ENCODE results near the gene LAMB4. TPM values are rescaled to one million over a fixed set of nuclear protein-coding genes. Genes with fewer than 3 reads are reported as not detected.

The LAMB4 gene
- total and polyA plus RNA-seq, 4 experiments from 2014 or later: not detected

DNA sequence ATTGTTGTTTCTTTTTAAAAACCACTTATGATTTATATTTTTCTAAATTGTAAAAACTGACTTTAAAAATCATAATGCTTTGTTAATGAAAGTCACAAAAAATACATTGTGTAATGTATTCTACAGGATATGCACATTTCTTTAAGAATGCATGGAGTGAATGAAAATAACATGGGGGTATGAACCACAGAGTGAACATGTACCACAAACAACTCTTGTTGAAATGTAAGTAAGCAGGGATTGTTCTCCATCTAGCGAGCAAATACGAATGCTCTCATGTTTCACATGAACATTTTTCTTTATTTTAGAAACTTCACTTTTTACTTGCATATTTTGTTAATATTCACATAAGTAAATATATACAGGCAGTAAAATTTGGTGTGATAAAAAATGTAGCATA is 35.6 kb upstream of the LAMB4 start:
- Histone ChIP-seq H3K4me1 (ENCODE audit: insufficient read depth, low read length) (no peaks in the 10 kb centered on the region), H3K27me3 (ENCODE audit: insufficient read depth, low read length) (no peaks in the 10 kb centered on the region), H3K27ac (ENCODE audit: low read depth, low read length) (no peak overlapping the region), H3K4me3 (ENCODE audit: low read length in 2 of 2) (no peak overlapping the region), H3K36me3 (ENCODE audit: insufficient read depth, low read length) (no peaks in the 10 kb centered on the region), H3K9me3 (ENCODE audit: control insufficient read depth in 1 of 2, low read length in 2 of 2) (no peaks in the 10 kb centered on the region)
- Mint-ChIP-seq H3K9me3 (peaks cover 0 to 3% (median 0%) of the 10 kb centered on the region in 8 donors), H3K4me3 (no peak overlapping the region), H3K4me1 (no peaks in the 10 kb centered on the region), H3K27ac (no peak overlapping the region), H3K36me3 (no peaks in the 10 kb centered on the region), H3K27me3 (peaks cover 2 to 3% of the 10 kb centered on the region in 2 donors)
- no peak for DNase-seq
- CTCF ChIA-PET (ENCODE audit: partially characterized antibody): no interaction called here
- intact Hi-C loops (cut with micrococcal nuclease): no loop called here
- POLR2A ChIA-PET (ENCODE audit: partially characterized antibody): no interaction called here

DNA sequence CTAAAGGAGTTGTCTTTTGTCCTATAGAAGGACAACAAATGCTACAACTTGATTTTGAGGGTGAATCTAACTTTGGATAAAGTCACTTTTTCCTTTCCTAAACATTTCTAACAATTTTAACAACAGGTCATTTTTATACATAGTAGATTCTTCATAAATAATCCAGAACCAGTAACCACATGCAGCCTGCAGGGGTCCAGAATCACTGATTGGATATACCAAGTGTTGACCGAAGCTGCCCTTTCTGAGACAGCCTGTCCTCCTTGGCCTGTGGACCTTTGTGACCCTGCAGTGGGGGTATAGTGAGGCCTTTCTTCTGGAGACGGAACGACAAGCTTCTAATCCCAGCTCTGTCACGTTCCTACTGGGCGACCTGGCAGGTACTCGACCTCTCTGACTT is 34.8 kb upstream of the LAMB4 start:
- Mint-ChIP-seq H3K4me3 (no peak overlapping the region), H3K9me3 (peaks cover 0 to 3% (median 0%) of the 10 kb centered on the region in 8 donors), H3K27ac (no peak overlapping the region), H3K4me1 (no peaks in the 10 kb centered on the region), H3K36me3 (no peaks in the 10 kb centered on the region), H3K27me3 (peaks cover 3 to 5% of the 10 kb centered on the region in 2 donors)
- DNase-seq: no peak
- no peaks in the 10 kb centered on the region for H3K36me3 ChIP-seq (ENCODE audit: insufficient read depth, low read length)
- POLR2A ChIA-PET (ENCODE audit: partially characterized antibody): no interaction called here
- CTCF ChIA-PET (ENCODE audit: partially characterized antibody): interaction anchor here (0.6 to 0.8 kb wide), 2 partner anchors 14 to 337 kb away, joined by 3 read pairs; no protein-coding TSS in a partner anchor
- H3K4me1 ChIP-seq (ENCODE audit: insufficient read depth, low read length): no peaks in the 10 kb centered on the region
- H3K27ac ChIP-seq (ENCODE audit: low read depth, low read length): no peak overlapping the region
- intact Hi-C loops (cut with micrococcal nuclease): no loop called here
- no peaks in the 10 kb centered on the region for H3K9me3 ChIP-seq (ENCODE audit: control insufficient read depth in 1 of 2, low read length in 2 of 2)
- no peak overlapping the region for H3K4me3 ChIP-seq (ENCODE audit: low read length in 2 of 2)
- no peaks in the 10 kb centered on the region for H3K27me3 ChIP-seq (ENCODE audit: insufficient read depth, low read length)

DNA sequence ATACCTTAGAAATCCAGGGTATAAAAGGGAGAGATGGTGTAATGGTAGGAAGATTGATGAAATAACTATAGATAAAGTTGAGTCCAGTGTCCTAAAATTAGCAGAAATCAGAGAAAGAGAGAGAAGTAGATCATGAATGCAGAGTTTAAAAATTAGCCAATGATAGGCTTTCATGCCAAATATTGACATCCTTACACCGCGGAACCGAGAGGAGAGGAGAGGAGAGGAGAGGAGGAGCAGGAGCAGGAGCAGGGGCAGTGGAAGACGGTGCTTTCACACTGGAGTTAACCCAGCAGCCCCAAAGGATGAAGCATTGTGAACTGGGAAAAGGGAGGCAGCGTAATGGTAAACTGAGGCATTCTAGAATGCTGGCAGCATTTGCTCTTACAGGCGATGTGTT is 34.2 kb upstream of the LAMB4 start:
- ChIA-PET CTCF (ENCODE audit: partially characterized antibody) (no interaction called here), POLR2A (ENCODE audit: partially characterized antibody) (no interaction called here)
- DNase-seq: no peak
- no peaks in the 10 kb centered on the region for H3K4me1 ChIP-seq (ENCODE audit: insufficient read depth, low read length)
- H3K4me3 ChIP-seq (ENCODE audit: low read length in 2 of 2): no peak overlapping the region
- Mint-ChIP-seq H3K27ac (no peak overlapping the region), H3K36me3 (no peaks in the 10 kb centered on the region), H3K9me3 (peaks cover 0 to 3% (median 0%) of the 10 kb centered on the region in 8 donors), H3K4me1 (no peaks in the 10 kb centered on the region), H3K27me3 (peaks cover 3 to 8% of the 10 kb centered on the region in 2 donors), H3K4me3 (no peak overlapping the region)
- H3K9me3 ChIP-seq (ENCODE audit: control insufficient read depth in 1 of 2, low read length in 2 of 2): no peaks in the 10 kb centered on the region
- intact Hi-C loops (cut with micrococcal nuclease): no loop called here
- H3K27me3 ChIP-seq (ENCODE audit: insufficient read depth, low read length): no peaks in the 10 kb centered on the region
- no peaks in the 10 kb centered on the region for H3K36me3 ChIP-seq (ENCODE audit: insufficient read depth, low read length)
- H3K27ac ChIP-seq (ENCODE audit: low read depth, low read length): no peak overlapping the region

DNA sequence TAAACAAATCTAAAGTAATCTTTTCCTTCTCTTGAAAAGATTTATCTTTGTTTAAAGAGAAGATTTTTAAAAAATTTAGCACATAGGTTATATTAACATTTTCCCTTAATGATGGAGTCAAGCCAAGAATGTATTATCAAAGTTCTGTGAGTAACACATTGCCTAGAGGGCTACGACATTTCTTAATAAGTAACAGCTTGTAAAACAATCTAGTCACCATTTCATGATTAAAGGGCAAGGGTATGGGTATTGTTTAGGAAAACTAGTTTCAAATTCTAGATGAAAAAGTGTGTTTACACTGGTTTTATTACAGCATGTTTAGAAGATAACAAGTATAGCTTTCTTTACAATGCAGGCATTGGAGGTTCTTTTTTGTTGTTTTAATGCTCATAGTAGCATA is 28.6 kb upstream of the LAMB4 start:
- Mint-ChIP-seq H3K4me3 (no peak overlapping the region), H3K9me3 (peaks cover 0 to 3% (median 0%) of the 10 kb centered on the region in 8 donors), H3K4me1 (no peaks in the 10 kb centered on the region), H3K27ac (no peak overlapping the region), H3K27me3 (peaks cover 9 to 11% of the 10 kb centered on the region in 2 donors), H3K36me3 (no peaks in the 10 kb centered on the region)
- no peaks in the 10 kb centered on the region for H3K27me3 ChIP-seq (ENCODE audit: insufficient read depth, low read length)
- intact Hi-C loops (cut with micrococcal nuclease): no loop called here
- H3K27ac ChIP-seq (ENCODE audit: low read depth, low read length): no peak overlapping the region
- POLR2A ChIA-PET (ENCODE audit: partially characterized antibody): no interaction called here
- no peaks in the 10 kb centered on the region for H3K36me3 ChIP-seq (ENCODE audit: insufficient read depth, low read length)
- no peaks in the 10 kb centered on the region for H3K9me3 ChIP-seq (ENCODE audit: control insufficient read depth in 1 of 2, low read length in 2 of 2)
- no peak overlapping the region for H3K4me3 ChIP-seq (ENCODE audit: low read length in 2 of 2)
- H3K4me1 ChIP-seq (ENCODE audit: insufficient read depth, low read length): no peaks in the 10 kb centered on the region
- no peak for DNase-seq
- CTCF ChIA-PET (ENCODE audit: partially characterized antibody): no interaction called here

DNA sequence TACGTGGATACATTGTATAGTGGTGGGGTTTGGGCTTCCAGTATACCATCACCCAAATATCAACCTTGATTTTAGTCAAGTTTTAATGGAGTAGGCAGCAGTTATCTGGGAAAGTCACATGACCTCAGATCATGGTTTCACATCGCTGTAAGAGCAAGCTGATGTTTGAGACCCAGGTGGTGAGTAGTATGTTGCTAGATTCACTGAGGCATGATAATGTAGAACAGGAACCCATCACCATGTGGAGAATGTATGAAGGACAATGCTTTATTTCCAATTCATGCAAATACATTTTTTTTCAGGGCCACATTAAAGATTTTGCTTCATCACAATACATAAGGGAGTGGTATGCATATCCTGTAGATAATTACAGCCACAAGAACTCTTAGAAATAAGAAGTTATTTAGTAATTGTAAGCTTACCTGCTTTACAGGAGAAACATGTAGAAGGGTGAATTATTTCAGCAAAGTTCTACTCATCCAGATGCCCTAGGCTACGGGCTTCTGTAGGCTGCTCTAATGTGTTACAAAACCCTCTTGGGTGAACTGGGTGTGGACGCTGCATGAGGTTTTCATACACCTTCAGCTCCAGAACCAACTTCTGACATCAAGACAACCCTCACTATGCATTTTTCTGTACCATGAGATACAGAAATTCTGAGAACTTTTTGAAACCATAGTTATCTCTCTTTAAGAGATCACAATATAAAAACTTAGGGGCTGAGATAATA is 27.6 kb upstream of the LAMB4 start:
- intact Hi-C loops (cut with micrococcal nuclease): no loop called here
- Mint-ChIP-seq H3K4me1 (no peaks in the 10 kb centered on the region), H3K27ac (no peak overlapping the region), H3K9me3 (peaks cover 0 to under 1% (median 0%) of the 10 kb centered on the region in 8 donors), H3K27me3 (peaks cover 9% of the 10 kb centered on the region in 2 donors), H3K4me3 (peak overlapping the region in 1 of 8 donors; percentile 2), H3K36me3 (no peaks in the 10 kb centered on the region)
- ChIA-PET CTCF (ENCODE audit: partially characterized antibody) (interaction anchor here (1.5 kb wide), 1 partner anchor 10 kb away, joined by 3 read pairs; no protein-coding TSS in a partner anchor), POLR2A (ENCODE audit: partially characterized antibody) (no interaction called here)
- Histone ChIP-seq H3K27ac (ENCODE audit: low read depth, low read length) (no peak overlapping the region), H3K4me1 (ENCODE audit: insufficient read depth, low read length) (no peaks in the 10 kb centered on the region), H3K9me3 (ENCODE audit: control insufficient read depth in 1 of 2, low read length in 2 of 2) (no peaks in the 10 kb centered on the region), H3K4me3 (ENCODE audit: low read length in 2 of 2) (no peak overlapping the region), H3K36me3 (ENCODE audit: insufficient read depth, low read length) (no peaks in the 10 kb centered on the region), H3K27me3 (ENCODE audit: insufficient read depth, low read length) (no peaks in the 10 kb centered on the region)
- no peak for DNase-seq

DNA sequence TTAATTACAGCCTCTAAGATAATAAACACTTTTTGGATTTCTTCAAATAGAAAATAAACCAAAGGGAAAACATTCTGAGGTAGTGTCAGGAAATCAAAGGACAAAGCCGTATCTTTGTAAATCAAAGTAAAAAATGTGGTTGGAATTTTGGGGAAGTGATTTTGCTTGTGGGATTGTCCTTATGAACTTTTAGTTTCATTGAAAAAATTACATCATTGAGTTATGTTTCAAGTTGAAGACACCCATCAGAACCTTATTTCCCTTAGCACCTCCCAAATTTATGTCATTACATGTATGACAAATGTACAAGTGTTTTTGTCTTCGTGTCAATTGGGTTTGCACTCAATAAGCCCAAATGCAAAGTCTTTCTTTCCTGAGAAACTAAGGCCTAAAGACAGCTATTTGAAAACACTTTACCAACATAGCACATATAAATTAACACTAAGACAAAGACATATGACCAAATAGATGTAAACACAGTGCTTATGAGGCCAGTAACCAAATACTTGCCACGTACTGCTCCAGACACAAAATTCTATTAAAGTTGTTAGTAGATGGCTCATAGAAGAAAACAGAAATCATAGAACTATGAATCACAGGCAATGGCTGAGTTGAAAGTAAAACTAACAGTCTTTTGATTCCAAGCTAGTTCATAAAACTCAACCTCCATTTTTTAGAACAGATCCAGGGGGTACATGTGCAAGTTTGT is 26.9 kb upstream of the LAMB4 start:
- Histone ChIP-seq H3K27me3 (ENCODE audit: insufficient read depth, low read length) (no peaks in the 10 kb centered on the region), H3K4me3 (ENCODE audit: low read length in 2 of 2) (no peak overlapping the region), H3K27ac (ENCODE audit: low read depth, low read length) (no peak overlapping the region), H3K9me3 (ENCODE audit: control insufficient read depth in 1 of 2, low read length in 2 of 2) (no peaks in the 10 kb centered on the region), H3K4me1 (ENCODE audit: insufficient read depth, low read length) (no peaks in the 10 kb centered on the region), H3K36me3 (ENCODE audit: insufficient read depth, low read length) (no peaks in the 10 kb centered on the region)
- no peaks in the 10 kb centered on the region for H3K4me1 Mint-ChIP-seq
- H3K9me3 Mint-ChIP-seq: no peaks in the 10 kb centered on the region
- H3K27ac Mint-ChIP-seq: no peak overlapping the region
- peak overlapping the region in 1 of 8 donors; percentile 2 for H3K4me3 Mint-ChIP-seq
- H3K27me3 Mint-ChIP-seq: peaks cover 9% of the 10 kb centered on the region in 2 donors
- ChIA-PET POLR2A (ENCODE audit: partially characterized antibody) (no interaction called here), CTCF (ENCODE audit: partially characterized antibody) (interaction anchor here (1.5 kb wide), 1 partner anchor 9 kb away, joined by 3 read pairs; no protein-coding TSS in a partner anchor)
- DNase-seq: no peak
- no peaks in the 10 kb centered on the region for H3K36me3 Mint-ChIP-seq
- intact Hi-C loops (cut with micrococcal nuclease): no loop called here

DNA sequence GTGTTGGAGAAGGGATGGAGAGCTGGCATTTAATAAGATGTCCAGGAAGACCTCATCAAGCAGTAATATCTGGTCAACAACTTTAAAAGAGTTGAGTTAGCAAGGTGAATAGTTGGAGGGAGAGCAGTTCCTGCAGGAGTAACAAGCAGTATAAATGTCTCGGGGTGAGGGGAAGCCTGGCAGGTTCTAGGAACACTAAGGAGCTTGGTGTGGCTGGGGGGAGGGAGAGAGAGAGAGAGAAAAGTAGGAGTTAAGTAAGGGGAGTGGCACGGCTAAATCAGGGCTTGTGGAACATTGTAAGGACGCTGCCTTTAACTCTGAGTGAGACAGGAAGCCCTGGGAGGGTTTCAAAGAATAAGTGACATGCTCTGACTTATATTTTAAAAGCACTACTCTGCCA is 22.0 kb upstream of the LAMB4 start:
- H3K36me3 Mint-ChIP-seq: no peaks in the 10 kb centered on the region
- Histone ChIP-seq H3K27me3 (ENCODE audit: insufficient read depth, low read length) (no peaks in the 10 kb centered on the region), H3K9me3 (ENCODE audit: control insufficient read depth in 1 of 2, low read length in 2 of 2) (no peaks in the 10 kb centered on the region), H3K36me3 (ENCODE audit: insufficient read depth, low read length) (no peaks in the 10 kb centered on the region), H3K4me3 (ENCODE audit: low read length in 2 of 2) (no peak overlapping the region), H3K4me1 (ENCODE audit: insufficient read depth, low read length) (no peaks in the 10 kb centered on the region), H3K27ac (ENCODE audit: low read depth, low read length) (no peak overlapping the region)
- no peaks in the 10 kb centered on the region for H3K9me3 Mint-ChIP-seq
- CTCF ChIA-PET (ENCODE audit: partially characterized antibody): no interaction called here
- H3K4me3 Mint-ChIP-seq: no peak overlapping the region
- POLR2A ChIA-PET (ENCODE audit: partially characterized antibody): no interaction called here
- H3K27ac Mint-ChIP-seq: no peak overlapping the region
- H3K27me3 Mint-ChIP-seq: peaks cover 2 to 9% of the 10 kb centered on the region in 2 donors
- no peaks in the 10 kb centered on the region for H3K4me1 Mint-ChIP-seq
- no peak for DNase-seq
- intact Hi-C loops (cut with micrococcal nuclease): no loop called here

Data from CD4-positive, alpha-beta memory T cell (primary cell).